Medulla oblongata (tissue), 1 donor: ENCODE data around the gene CNTNAP2.
"Not testable (repeated sequence)": the region's sequence is repeated elsewhere in the genome, so short reads cannot be mapped to it uniquely, and the experiment has no call there.

Source experiments
- DNase-seq: peaks from one replicate; pipeline ENCODE4 v3.0.0-alpha.2; 2015; ENCODE audit errors: extremely low spot score

CNTNAP2 gene

DNA sequence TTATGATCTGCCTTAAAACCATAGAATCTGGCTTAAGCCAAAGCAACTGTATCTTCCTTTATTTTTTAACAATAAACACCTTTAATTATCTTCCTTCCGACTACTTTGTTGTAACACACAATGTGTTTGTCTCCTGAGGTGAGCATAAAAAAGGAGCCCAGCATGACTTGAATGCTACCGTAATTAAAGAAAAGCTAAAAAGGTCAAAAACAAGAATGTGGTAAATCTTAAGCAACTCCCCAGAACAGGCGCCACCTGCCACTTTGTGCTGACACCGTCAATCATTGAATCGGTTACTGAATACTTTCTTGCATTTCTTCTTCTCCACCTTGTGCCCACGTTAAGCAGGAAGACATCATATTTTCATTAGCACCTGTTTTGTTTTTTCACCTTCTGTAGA is 1904.1 kb downstream of the CNTNAP2 start:
- no peak for DNase-seq

GRCh38 chr7:148021507-148022045 is 1905.0 kb downstream of the CNTNAP2 start:
- no peak for DNase-seq

DNA sequence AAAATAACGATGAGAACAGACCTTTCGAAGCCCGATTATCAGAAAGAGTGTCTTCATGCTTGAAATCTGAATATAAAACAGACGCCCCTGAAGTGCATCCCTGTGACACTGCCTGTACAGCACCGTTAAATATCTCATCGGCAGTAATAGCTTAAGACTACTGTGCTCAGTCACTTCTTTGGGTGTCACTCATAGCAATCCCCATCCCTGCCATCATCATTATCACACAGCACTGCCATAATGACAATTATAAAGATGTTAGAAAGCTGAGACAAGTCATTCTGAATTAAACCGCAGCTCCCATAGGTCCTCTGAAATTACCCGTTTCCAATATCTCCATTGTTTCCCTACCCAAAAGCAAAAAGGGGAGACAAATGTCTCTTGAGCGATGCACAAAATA is 1906.2 kb downstream of the CNTNAP2 start:
- no peak for DNase-seq

- no peak for DNase-seq
Measured at GRCh38 chr7:148026713-148027112, 1910.1 kb downstream of the CNTNAP2 start.

GRCh38 chr7:148028165-148028564 is 1911.6 kb downstream of the CNTNAP2 start:
- no peak for DNase-seq

- DNase-seq, result no peak
Measured at GRCh38 chr7:148031019-148031418, 1914.4 kb downstream of the CNTNAP2 start.

DNA sequence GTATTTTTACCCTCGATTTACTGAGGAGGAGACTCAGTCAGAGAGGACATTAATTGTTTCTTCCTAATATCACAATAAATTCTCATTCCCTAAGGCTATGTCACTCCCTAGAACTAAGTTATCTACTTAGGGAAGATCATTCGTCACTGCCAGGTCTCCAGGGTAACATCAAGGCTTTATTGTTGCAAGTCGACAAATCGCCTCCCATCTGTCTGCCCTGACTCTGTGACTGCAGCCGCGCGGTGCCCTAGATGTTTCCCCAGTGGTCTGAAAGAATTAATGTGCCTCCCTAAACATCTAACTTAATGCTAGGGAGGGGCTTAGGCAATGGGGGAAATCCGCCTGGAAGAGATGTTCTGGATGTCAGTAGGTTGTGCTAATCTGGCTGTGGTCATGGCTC is 1915.2 kb downstream of the CNTNAP2 start:
- DNase-seq, result no peak

GRCh38 chr7:148035950-148036349 is 1919.3 kb downstream of the CNTNAP2 start:
- DNase-seq, result no peak

DNA sequence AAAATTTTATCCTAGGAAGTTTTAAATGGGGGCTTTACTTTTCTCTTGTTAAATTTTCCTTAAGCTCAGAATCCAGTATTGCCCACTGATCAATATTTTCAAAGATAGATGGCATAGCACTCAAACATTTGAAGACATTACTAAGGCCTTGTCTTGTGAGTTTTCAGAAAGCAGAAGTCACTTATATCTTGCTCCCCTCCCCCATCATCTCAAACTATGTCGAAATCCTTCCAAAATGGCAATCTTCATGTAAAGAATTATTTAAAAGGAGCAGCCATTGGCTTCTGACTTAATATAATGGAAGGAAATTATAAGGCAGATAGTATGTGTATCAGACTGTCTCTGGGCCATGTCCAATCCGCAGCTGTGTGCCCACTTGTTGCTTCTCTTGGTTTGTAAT is 1920.4 kb downstream of the CNTNAP2 start:
- DNase-seq, result no peak

- DNase-seq, result no peak
Measured at GRCh38 chr7:148041156-148041555, 1924.6 kb downstream of the CNTNAP2 start.

GRCh38 chr7:148042935-148043631 is 1926.5 kb downstream of the CNTNAP2 start:
- DNase-seq, result no peak

DNA sequence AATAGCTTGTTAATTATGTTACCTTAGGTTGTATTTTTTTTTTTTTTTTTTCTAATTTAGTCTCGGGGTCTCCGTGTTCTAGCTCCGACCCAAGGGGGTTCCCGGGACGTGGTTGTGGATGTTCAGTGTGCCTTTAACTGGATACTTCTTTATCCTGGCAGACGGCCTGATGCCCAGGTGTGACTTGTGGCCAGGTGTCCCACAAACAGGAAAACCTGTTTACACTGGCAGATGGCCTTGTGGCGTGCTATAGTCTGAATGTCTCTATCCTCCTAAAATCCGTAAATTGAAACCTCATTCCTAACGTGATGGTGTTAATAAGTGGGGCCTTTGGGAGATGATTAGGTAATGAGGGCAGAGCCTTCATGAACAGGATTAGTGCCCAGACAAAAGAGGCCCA is 1927.6 kb downstream of the CNTNAP2 start:
- no peak for DNase-seq

DNA sequence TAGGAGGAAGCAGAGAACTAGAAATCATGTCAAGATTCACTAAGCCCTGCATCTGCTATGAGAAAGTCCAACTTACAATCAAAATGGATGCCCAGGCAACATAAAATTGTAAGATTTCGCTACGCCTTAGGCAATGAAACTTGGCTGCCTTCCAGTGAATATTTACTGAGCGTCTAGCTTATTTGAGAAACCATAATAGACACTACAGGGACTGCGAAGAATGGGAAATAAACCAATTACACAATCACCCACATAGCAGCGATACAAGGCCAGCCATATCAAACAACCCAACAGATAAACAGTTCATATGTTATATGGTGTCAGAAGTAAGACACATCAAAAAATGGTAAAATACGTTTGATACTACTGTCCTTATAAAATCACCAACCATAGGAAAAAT is 1928.9 kb downstream of the CNTNAP2 start:
- DNase-seq, result no peak

DNA sequence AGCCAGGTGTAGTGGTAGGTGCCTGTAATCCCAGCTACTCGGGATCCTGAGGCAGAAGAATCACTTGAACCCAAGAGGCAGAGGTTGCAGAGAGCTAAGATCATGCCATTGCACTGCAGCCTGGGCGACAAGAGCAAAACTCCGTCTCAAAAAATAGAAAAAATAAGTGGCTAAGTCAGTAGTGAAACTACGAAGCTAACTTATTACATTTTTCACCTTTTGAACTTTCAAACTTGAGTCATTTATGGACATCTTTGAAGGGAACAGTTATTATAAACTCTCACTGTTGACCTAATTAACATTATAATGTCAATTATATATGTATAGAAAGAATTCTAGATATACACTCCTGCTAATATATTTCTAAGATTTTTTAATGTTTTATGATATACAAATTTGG is 1932.5 kb downstream of the CNTNAP2 start:
- DNase-seq, result no peak

GRCh38 chr7:148050492-148051158 is 1934.0 kb downstream of the CNTNAP2 start:
- no peak for DNase-seq

DNA sequence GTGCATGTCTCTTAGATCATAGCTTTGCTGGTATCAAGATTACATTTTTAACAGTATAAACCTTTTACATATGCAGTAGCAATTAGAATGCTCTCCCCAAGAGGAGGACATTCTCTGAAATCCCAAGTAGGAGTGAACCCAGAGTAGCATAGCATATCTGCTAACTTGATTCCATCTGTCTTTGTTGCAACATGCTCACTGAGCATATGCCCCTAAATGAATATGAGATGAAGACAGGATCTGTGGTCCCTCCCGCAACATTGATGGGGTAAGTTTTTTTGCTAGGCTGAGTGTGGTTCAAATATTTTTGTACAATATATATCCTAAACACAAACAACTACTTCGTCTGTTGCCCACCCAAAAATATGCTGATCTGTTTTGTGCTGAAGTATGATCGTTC is 1939.8 kb downstream of the CNTNAP2 start:
- no peak for DNase-seq

DNA sequence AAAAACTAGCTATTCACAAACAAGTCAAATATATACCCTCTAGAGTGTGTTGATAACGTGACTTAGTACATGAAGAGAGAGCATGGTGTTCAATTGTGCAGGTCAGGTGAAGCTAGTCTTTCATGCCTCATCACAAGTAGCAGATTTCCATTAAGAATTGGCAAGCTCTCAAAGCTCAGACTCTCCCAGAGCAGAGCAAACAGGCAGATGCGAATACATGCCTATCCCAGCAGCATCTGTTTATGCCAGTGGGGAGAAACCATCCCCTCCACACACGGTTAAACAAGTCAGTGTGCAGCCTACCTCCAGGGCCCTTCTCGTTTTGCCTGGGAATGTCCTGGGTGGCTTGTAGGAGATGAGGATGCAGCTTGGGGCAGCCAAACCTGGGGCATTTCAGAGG is 1941.5 kb downstream of the CNTNAP2 start:
- DNase-seq, result no peak

GRCh38 chr7:148058753-148059152 is 1942.2 kb downstream of the CNTNAP2 start:
- DNase-seq, result no peak

- no peak for DNase-seq
Measured at GRCh38 chr7:148060724-148061123, 1944.1 kb downstream of the CNTNAP2 start.

GRCh38 chr7:148078111-148078510 is 1961.5 kb downstream of the CNTNAP2 start:
- not testable (repeated sequence) for DNase-seq

DNA sequence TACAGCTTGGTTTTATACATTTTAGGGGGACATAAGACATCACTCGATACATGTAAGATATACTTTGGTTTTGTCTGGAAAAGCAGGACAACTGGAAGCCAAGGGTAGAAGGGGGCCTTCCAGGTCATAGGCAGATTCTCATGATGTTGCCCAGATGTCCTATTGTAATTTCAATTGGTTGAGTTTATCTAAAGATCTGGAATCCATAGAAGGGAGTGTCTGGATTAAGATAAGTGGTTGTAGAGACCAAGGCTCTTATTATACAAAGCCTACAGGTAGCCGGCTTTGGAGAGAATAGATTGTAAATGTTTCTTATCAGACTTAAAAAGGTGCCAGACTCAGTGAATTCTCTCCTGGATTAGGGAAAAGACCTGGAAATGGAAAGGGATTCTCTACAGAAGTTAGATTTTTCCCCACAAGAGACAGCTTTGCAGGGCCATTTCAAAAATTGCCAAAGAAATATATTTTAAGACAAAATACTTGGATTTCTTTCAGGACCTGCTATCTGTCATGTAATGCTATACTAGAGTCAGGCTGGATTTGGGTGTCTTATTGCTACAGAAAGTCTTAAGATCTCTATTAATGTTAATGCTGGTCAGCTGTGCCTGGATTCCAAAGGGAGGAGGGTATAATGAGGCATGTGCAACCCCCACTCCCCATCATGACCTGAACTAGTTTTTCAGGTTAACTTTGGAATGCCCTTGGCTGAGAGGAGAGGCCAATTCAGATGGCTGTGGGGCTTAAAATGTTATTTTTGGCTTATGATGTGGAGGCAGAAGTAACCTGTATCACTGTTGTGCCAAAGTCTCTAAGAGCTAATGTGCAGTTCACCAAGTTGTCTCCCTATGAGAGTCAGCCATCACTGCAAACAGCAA is 1962.8 kb downstream of the CNTNAP2 start:
- DNase-seq, result no peak

DNA sequence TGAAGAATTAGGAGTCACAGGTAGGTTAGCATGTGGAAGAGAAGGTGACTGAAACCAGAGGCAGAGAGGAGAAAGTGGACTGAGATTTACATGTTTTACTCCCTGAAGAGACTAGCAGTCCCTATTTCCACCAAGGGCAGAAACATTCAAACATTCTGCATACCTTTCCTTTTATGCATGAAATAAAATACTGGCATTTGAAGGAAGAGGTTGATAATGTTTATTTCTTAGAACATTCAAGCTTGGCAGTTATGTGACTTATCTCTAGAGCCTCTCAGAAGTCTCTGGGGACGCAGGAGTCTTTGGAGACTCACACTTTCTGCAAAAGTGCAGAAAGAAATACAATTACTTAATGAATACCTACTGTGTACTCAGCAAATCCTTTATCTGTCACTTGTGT is 1966.8 kb downstream of the CNTNAP2 start:
- DNase-seq, result no peak
